Smooth muscle cell (in vitro differentiated cells): ENCODE measurements around the gene LMAN1. TPM values are rescaled to one million over a fixed set of nuclear protein-coding genes. Genes with fewer than 3 reads are reported as not detected.

Source experiments
- DNase-seq: peaks from one replicate; lab custom pipeline; 2025; ENCODE audit not compliant: unreplicated experiment; lab: John Stamatoyannopoulos, UW
- H2AFZ ChIP-seq: fragments of 200-600 bp; sonication (generic); 2 replicates; pipeline ENCODE4 v1.6.0; 2016; ENCODE audit warnings: antibody characterized with exemption, low read depth, mild to moderate bottlenecking
- H3F3A ChIP-seq: fragments of 200-600 bp; sonication (generic); 2 replicates; pipeline ENCODE4 v1.6.0; 2017; ENCODE audit warnings: antibody characterized with exemption, low read depth
- H3K27ac ChIP-seq: fragments of 200-600 bp; sonication (generic); 2 replicates; pipeline ENCODE4 v1.5.1; 2016; ENCODE audit warnings: low read depth, mild to moderate bottlenecking
- H3K27me3 ChIP-seq: fragments of 200-600 bp; sonication (generic); 2 replicates; pipeline ENCODE4 v1.6.1; 2016; ENCODE audit warnings: low read depth, mild to moderate bottlenecking
- H3K36me3 ChIP-seq: fragments of 200-600 bp; sonication (generic); 2 replicates; pipeline ENCODE4 v1.5.1; 2016; ENCODE audit warnings: low read depth
- H3K4me1 ChIP-seq: fragments of 200-600 bp; sonication (generic); 2 replicates; pipeline ENCODE4 v1.5.1; 2016; ENCODE audit warnings: low read depth
- H3K4me2 ChIP-seq: fragments of 200-600 bp; sonication (generic); 2 replicates; pipeline ENCODE4 v1.6.0; 2016; ENCODE audit warnings: mild to moderate bottlenecking
- H3K4me3 ChIP-seq: fragments of 200-600 bp; sonication (generic); 2 replicates; pipeline ENCODE4 v1.5.1; 2016; ENCODE audit warnings: mild to moderate bottlenecking
- H3K79me2 ChIP-seq: fragments of 200-600 bp; sonication (generic); 2 replicates; pipeline ENCODE4 v1.6.0; 2016; ENCODE audit warnings: low read depth, mild to moderate bottlenecking
- H3K9ac ChIP-seq: fragments of 200-600 bp; sonication (generic); 2 replicates; pipeline ENCODE4 v1.6.0; 2016; ENCODE audit warnings: low read depth
- H3K9me3 ChIP-seq: fragments of 200-600 bp; sonication (generic); replicated peaks from 2 replicates; pipeline ENCODE4 v1.5.1; 2016; ENCODE audit warnings: low read depth
- H4K20me1 ChIP-seq: fragments of 200-600 bp; sonication (generic); 2 replicates; pipeline ENCODE4 v1.6.0; 2016; ENCODE audit warnings: low read depth
- CTCF ChIP-seq: fragments of 200-600 bp; sonication (generic); IDR thresholded peaks from 2 replicates; pipeline ENCODE4 v1.5.1; 2017; ENCODE audit warnings: borderline replicate concordance, mild to moderate bottlenecking, antibody characterized with exemption; ENCODE audit not compliant: insufficient read depth, poor library complexity, severe bottlenecking
- WGBS: methylation state at CpG from one replicate; pipeline ENCODE4 v1.1.7; 2016; ENCODE audit warnings: low lambda C conversion rate; 5-methylcytosine and 5-hydroxymethylcytosine counted together
- polyA plus RNA-seq: library from polyadenylated mRNA; unstranded; fragments of >200 nt; fragmentation: Nextera tagmentation; extraction: Ambion mirVana; gene quantifications from 2 replicates; pipeline ENCODE4 v1.2.1, GENCODE V29; 2016
- total RNA-seq: library from RNA; depleted of rRNA; stranded (reverse); fragments of >200 nt; gene quantifications from 2 replicates; pipeline ENCODE4 v1.2.3, GENCODE V29; 2014

LMAN1 gene
- total and polyA plus RNA-seq, 2 experiments from 2014 or later, result 120 to 206 TPM

GRCh38 chr18:59293317-59293716 lies 65.7 kb downstream of the LMAN1 start:
- no peaks in the 10 kb centered on the region for H3K9me3 ChIP-seq
- no peaks in the 10 kb centered on the region for H4K20me1 ChIP-seq
- no peak for TF ChIP-seq CTCF
- no peaks in the 10 kb centered on the region for H3K36me3 ChIP-seq
- H3K4me2 ChIP-seq, result no peak overlapping the region
- H3K4me3 ChIP-seq, result no peak overlapping the region
- no peaks in the 10 kb centered on the region for H3F3A ChIP-seq
- peaks cover 67% of the 10 kb centered on the region for H3K27me3 ChIP-seq
- DNase-seq, result no peak
- H3K4me1 ChIP-seq, result no peaks in the 10 kb centered on the region
- H3K9ac ChIP-seq, result no peak overlapping the region
- H3K27ac ChIP-seq, result no peak overlapping the region
- no peak overlapping the region for H2AFZ ChIP-seq
- no peaks in the 10 kb centered on the region for H3K79me2 ChIP-seq

GRCh38 chr18:59286341-59286740 lies 72.7 kb downstream of the LMAN1 start:
- Histone ChIP-seq H3K4me3 (no peak overlapping the region), H4K20me1 (no peaks in the 10 kb centered on the region), H3F3A (no peaks in the 10 kb centered on the region), H3K4me1 (peaks cover 12% of the 10 kb centered on the region), H3K27me3 (peaks cover 5% of the 10 kb centered on the region), H2AFZ (no peak overlapping the region), H3K27ac (no peak overlapping the region), H3K9ac (no peak overlapping the region), H3K79me2 (no peaks in the 10 kb centered on the region), H3K36me3 (no peaks in the 10 kb centered on the region), H3K9me3 (no peaks in the 10 kb centered on the region), H3K4me2 (no peak overlapping the region)
- no peak for DNase-seq
- 68% methylated on average over 6 of the region's 6 CpGs for WGBS
- TF ChIP-seq CTCF, result no peak

- no peaks in the 10 kb centered on the region for H3K79me2 ChIP-seq
- no peaks in the 10 kb centered on the region for H3K36me3 ChIP-seq
- H3K27me3 ChIP-seq, result no peaks in the 10 kb centered on the region
- no peak overlapping the region for H3K27ac ChIP-seq
- no peaks in the 10 kb centered on the region for H3K9me3 ChIP-seq
- DNase-seq, result no peak
- WGBS, result 90% methylated on average over 11 of the region's 11 CpGs
- no peak overlapping the region for H3K4me3 ChIP-seq
- H3K4me2 ChIP-seq, result no peak overlapping the region
- no peaks in the 10 kb centered on the region for H4K20me1 ChIP-seq
- H3K9ac ChIP-seq, result no peak overlapping the region
- H3F3A ChIP-seq, result no peaks in the 10 kb centered on the region
- peaks cover 12% of the 10 kb centered on the region for H3K4me1 ChIP-seq
- no peak for TF ChIP-seq CTCF
- H2AFZ ChIP-seq, result no peak overlapping the region
Measured at GRCh38 chr18:59282341-59282740, 76.7 kb downstream of the LMAN1 start.

GRCh38 chr18:59279722-59280121 lies 79.3 kb downstream of the LMAN1 start:
- H3K4me2 ChIP-seq, result no peak overlapping the region
- no peaks in the 10 kb centered on the region for H4K20me1 ChIP-seq
- H3F3A ChIP-seq, result no peaks in the 10 kb centered on the region
- no peak for TF ChIP-seq CTCF
- H2AFZ ChIP-seq, result no peak overlapping the region
- no peaks in the 10 kb centered on the region for H3K79me2 ChIP-seq
- peaks cover 20% of the 10 kb centered on the region for H3K4me1 ChIP-seq
- no peak overlapping the region for H3K4me3 ChIP-seq
- H3K27ac ChIP-seq, result no peak overlapping the region
- no peak for DNase-seq
- WGBS, result 64% methylated on average over 1 of the region's 1 CpG
- H3K9me3 ChIP-seq, result no peaks in the 10 kb centered on the region
- H3K9ac ChIP-seq, result no peak overlapping the region
- H3K27me3 ChIP-seq, result no peaks in the 10 kb centered on the region
- no peaks in the 10 kb centered on the region for H3K36me3 ChIP-seq
